Skeletal muscle tissue (tissue), 4 donors: ENCODE measurements around the gene ENO2. TPM values are rescaled to one million over a fixed set of nuclear protein-coding genes. Genes with fewer than 3 reads are reported as not detected.

Source experiments
- H3K27ac ChIP-seq: one replicate; pipeline ENCODE4 v1.7.0; 2013; ENCODE audit warnings: mild to moderate bottlenecking, low read depth, low read length, inconsistent platforms
- H3K27me3 ChIP-seq, 3 donors: one replicate each; pipeline ENCODE4 v1.7.0; 2013; ENCODE audit warnings: low read length in 3 of 3; ENCODE audit not compliant: control insufficient read depth in 3 of 3, insufficient read depth in 3 of 3
- H3K36me3 ChIP-seq, 3 donors: one replicate each; pipeline ENCODE4 v1.7.0; 2013; ENCODE audit warnings: low read length in 3 of 3; ENCODE audit not compliant: control insufficient read depth in 3 of 3, insufficient read depth in 3 of 3
- H3K4me1 ChIP-seq, 3 donors: one replicate each; pipeline ENCODE4 v1.7.0; 2013; ENCODE audit warnings: low read length in 3 of 3, mild to moderate bottlenecking in 3 of 3; ENCODE audit not compliant: control insufficient read depth in 3 of 3, insufficient read depth in 3 of 3
- H3K4me3 ChIP-seq, 3 donors: one replicate each; pipeline ENCODE4 v1.7.0; 2013; ENCODE audit warnings: low read length in 3 of 3
- H3K9ac ChIP-seq, 3 donors: one replicate each; pipeline ENCODE4 v1.7.0; 2013; ENCODE audit warnings: low read length in 3 of 3, mild to moderate bottlenecking in 3 of 3, moderate library complexity in 2 of 3, low read depth in 1 of 3
- H3K9me3 ChIP-seq, 3 donors: one replicate each; pipeline ENCODE4 v1.7.0; 2013; ENCODE audit warnings: low read length in 3 of 3; ENCODE audit not compliant: control insufficient read depth in 3 of 3
- total RNA-seq: library from RNA; depleted of rRNA; stranded (reverse); fragments of >200 nt; gene quantifications from one replicate; pipeline ENCODE4 v1.2.3, GENCODE V29; 2014
- donor health status: Osteomylitis.

Gene ENO2
- total RNA-seq, 1 donor from 2014 or later: 2.6 TPM

DNA sequence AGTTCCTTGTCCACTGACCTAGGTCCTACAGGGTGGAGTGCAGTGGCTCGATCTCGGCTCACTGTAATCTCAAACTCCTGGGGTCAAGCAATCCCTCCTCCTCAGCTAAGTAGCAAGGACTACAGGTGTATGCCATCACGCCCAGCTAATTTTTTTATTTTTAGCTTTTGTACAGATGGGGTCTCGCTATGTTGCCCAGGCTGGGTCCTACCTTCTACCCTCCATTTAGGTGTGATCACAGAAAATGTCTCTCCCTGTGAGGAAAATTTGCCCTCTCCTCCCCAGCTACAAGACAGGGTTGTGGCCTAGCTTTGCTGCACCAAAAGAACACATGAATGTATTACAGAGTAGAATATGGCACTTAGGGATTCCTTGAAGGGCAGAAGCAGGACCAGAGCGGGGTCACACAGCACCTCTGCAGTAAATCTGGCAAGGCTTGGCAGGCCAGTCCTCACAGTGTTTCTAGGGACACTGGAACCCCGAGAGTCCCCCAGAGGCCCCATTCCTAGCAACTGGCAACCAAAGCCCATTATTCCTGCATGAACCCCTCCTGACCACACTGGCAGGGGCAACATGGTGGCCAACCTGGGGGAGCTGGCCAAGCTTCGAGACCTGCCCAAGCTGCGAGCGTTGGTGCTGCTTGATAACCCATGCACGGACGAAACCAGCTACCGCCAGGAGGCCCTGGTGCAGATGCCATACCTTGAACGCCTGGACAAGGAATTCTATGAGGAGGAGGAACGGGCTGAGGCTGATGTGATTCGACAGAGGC is 2.0 kb upstream of the ENO2 start:
- H3K4me1 ChIP-seq: peaks cover 9 to 14% (median 13%) of the 10 kb centered on the region in 3 donors

DNA sequence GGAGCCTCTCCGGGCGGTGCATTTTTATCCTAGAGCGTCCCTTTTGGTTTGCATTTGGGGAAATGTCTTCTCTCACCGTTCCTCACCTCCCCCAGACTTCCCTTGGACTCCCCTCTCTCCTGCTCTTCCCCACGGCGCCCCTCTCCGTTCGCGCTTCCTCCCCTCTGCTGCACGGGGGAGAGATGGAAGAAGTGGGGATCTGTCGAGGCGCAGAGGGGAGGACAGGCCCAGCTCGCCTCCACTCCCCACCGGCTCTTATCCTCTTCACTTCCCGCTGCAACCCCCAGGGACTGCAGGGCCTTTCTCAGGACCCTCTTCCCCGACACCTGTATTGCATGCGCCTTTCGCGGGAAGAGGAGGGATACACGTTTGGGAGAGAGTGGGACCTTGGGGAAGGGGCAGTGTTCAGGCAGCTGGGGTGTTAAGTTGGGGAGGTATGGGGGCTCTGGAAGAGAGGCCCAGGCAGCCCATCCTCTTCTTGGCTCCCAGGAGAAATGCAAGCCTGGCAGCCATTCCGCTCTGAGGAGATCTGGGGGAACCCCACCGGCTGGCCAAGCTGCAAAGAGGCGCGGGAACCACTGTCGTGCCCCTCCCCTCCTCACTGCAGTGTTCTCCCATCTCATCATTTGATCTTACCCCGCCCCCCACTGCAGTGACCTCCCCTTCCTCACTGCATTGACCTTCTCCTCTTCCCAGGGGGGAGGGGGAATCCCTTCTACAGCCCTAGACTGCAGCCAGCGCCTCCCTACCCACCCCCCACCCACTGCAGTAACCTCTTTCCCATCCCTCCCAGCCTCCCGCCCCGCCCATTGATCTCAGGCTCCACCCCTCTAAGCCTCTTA is 788 bp downstream of the ENO2 start:
- peak overlapping the region; percentile 70 to 73 (median 71) for H3K4me3 ChIP-seq
- no peaks in the 10 kb centered on the region for H3K9me3 ChIP-seq
- H3K36me3 ChIP-seq: peaks cover 0 to 4% (median 2%) of the 10 kb centered on the region in 3 donors
- peak overlapping the region; percentile 5 to 76 (median 64) for H3K9ac ChIP-seq
- peaks cover 9 to 14% (median 13%) of the 10 kb centered on the region in 3 donors for H3K4me1 ChIP-seq
- H3K27ac ChIP-seq: peak overlapping the region; percentile 64
- H3K27me3 ChIP-seq: peaks cover 12 to 27% (median 23%) of the 10 kb centered on the region in 3 donors

More for the DNA sequence above, 2.0 kb upstream of the ENO2 start:
- Histone ChIP-seq H3K9me3 (no peaks in the 10 kb centered on the region), H3K27me3 (peaks cover 12 to 27% (median 23%) of the 10 kb centered on the region in 3 donors), H3K4me3 (no peak overlapping the region), H3K27ac (no peak overlapping the region), H3K36me3 (peaks cover 0 to 3% (median 1%) of the 10 kb centered on the region in 3 donors), H3K9ac (no peak overlapping the region)

DNA sequence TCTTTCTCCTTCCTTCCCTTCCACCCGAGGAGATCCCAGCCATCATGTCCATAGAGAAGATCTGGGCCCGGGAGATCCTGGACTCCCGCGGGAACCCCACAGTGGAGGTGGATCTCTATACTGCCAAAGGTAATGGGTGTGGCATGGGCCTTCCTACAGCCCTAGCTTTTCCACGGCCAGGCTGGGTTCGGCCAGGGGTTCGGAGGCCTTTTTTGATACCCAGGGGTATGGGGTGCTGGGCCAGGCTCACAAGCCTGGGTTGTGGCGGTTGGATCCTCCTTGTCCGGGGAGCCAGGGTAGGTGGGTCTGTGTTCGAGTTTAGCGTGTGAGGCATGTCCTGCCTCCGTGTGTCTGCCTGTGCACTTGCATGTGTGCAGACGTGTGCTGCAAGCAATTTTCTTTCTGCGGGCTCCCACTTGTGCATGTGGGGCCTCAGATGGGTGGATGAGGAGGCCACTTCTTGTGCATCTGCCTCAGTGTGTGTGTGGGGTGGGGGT is 1.5 kb downstream of the ENO2 start:
- Histone ChIP-seq H3K4me1 (peaks cover 9 to 14% (median 13%) of the 10 kb centered on the region in 3 donors), H3K9ac (no peak overlapping the region), H3K36me3 (peaks cover 0 to 4% (median 2%) of the 10 kb centered on the region in 3 donors), H3K27ac (no peak overlapping the region), H3K4me3 (no peak overlapping the region), H3K27me3 (peaks cover 12 to 27% (median 23%) of the 10 kb centered on the region in 3 donors), H3K9me3 (no peaks in the 10 kb centered on the region)

DNA sequence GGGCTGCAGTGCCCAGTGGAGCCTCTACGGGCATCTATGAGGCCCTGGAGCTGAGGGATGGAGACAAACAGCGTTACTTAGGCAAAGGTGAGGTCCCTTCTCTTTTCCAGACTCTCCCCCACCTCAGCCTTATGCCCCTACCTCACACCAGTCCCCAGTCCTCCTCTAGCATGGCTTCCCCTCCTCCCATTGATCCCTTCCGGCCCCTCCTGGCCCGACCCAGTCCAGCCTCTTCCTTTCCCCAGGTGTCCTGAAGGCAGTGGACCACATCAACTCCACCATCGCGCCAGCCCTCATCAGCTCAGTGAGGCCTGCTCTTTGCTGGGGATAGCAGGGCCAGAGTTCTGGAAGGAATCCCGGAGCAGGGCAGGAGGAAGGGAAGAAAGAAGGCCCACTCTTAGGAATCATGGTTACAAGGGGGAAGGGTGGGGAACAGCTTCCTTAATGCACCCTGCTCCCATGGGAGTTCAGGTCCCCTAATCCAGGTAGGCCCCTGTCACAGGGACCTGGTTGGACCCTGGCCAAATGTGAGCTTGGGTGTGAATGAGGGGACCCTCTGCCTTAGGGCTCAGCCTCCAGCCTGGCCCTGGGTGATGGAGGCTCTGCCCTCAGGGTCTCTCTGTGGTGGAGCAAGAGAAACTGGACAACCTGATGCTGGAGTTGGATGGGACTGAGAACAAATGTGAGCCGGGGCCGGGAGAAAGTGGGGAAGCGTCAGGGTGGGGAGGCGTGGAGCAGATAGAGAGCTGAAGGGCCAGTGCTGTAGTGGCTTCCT is 2.2 kb downstream of the ENO2 start:
- Histone ChIP-seq H3K9ac (no peak overlapping the region), H3K4me3 (no peak overlapping the region), H3K36me3 (peaks cover 0 to 5% (median 2%) of the 10 kb centered on the region in 3 donors), H3K27ac (no peak overlapping the region), H3K27me3 (peaks cover 12 to 27% (median 23%) of the 10 kb centered on the region in 3 donors), H3K4me1 (peaks cover 9 to 14% (median 13%) of the 10 kb centered on the region in 3 donors), H3K9me3 (no peaks in the 10 kb centered on the region)

DNA sequence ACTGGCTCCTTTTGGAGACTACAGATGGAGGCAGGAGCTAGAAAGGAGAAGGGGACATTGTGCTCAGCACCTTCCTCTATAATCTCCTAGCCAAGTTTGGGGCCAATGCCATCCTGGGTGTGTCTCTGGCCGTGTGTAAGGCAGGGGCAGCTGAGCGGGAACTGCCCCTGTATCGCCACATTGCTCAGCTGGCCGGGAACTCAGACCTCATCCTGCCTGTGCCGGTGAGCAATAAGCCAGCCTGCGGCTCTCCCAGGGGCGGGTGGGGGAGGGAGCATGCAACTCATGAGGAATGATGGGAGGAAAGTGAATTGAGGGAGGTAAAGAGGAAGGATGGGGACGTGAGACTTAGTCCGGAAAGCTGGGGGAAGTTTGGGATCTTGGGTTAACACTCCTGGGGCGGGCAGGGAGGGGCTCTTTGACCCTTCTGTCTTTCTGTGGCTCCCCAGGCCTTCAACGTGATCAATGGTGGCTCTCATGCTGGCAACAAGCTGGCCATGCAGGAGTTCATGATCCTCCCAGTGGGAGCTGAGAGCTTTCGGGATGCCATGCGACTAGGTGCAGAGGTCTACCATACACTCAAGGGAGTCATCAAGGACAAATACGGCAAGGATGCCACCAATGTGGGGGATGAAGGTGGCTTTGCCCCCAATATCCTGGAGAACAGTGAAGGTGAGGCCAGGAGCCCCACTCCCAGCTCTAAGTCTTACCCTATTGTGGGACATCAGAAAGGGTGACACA is 3.3 kb downstream of the ENO2 start:
- Histone ChIP-seq H3K36me3 (peaks cover 0 to 5% (median 2%) of the 10 kb centered on the region in 3 donors), H3K27ac (no peak overlapping the region), H3K27me3 (peaks cover 10 to 23% (median 19%) of the 10 kb centered on the region in 3 donors), H3K4me1 (peaks cover 9 to 14% (median 13%) of the 10 kb centered on the region in 3 donors), H3K9ac (no peak overlapping the region), H3K4me3 (no peak overlapping the region), H3K9me3 (no peaks in the 10 kb centered on the region)

DNA sequence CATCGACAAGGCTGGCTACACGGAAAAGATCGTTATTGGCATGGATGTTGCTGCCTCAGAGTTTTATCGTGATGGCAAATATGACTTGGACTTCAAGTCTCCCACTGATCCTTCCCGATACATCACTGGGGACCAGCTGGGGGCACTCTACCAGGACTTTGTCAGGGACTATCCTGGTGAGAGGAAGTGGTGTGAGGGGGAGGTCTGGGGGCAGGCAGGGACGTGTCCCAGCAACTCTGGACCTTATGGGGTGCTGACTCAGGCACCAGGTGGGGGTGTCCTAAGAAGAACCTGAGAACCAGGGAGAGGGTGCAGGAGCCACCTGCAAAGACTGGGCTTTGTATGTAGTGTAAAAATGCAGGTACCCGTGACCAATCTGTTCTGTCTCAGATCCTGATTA is 5.2 kb downstream of the ENO2 start:
- Histone ChIP-seq H3K27me3 (peaks cover 4 to 13% (median 9%) of the 10 kb centered on the region in 3 donors), H3K36me3 (peaks cover 0 to 5% (median 2%) of the 10 kb centered on the region in 3 donors), H3K27ac (no peak overlapping the region), H3K4me1 (peaks cover 15 to 20% (median 16%) of the 10 kb centered on the region in 3 donors), H3K9ac (no peak overlapping the region), H3K4me3 (no peak overlapping the region), H3K9me3 (no peaks in the 10 kb centered on the region)

DNA sequence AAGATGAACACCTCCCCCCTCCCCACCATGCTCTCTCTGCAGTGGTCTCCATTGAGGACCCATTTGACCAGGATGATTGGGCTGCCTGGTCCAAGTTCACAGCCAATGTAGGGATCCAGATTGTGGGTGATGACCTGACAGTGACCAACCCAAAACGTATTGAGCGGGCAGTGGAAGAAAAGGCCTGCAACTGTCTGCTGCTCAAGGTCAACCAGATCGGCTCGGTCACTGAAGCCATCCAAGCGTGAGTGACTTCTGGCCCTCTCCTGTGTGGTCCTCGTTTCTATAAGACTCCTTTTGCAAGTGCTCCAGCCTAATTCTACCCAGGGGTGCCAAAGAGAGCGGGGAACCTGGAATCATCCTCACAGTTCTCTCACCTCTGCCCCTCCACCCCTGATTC is 7.2 kb downstream of the ENO2 start:
- no peak overlapping the region for H3K4me3 ChIP-seq
- no peak overlapping the region for H3K9ac ChIP-seq
- H3K9me3 ChIP-seq: no peaks in the 10 kb centered on the region
- peaks cover 0 to 5% (median 2%) of the 10 kb centered on the region in 3 donors for H3K36me3 ChIP-seq
- no peak overlapping the region for H3K27ac ChIP-seq
- no peaks in the 10 kb centered on the region for H3K27me3 ChIP-seq
- H3K4me1 ChIP-seq: peaks cover 25 to 29% (median 27%) of the 10 kb centered on the region in 3 donors

DNA sequence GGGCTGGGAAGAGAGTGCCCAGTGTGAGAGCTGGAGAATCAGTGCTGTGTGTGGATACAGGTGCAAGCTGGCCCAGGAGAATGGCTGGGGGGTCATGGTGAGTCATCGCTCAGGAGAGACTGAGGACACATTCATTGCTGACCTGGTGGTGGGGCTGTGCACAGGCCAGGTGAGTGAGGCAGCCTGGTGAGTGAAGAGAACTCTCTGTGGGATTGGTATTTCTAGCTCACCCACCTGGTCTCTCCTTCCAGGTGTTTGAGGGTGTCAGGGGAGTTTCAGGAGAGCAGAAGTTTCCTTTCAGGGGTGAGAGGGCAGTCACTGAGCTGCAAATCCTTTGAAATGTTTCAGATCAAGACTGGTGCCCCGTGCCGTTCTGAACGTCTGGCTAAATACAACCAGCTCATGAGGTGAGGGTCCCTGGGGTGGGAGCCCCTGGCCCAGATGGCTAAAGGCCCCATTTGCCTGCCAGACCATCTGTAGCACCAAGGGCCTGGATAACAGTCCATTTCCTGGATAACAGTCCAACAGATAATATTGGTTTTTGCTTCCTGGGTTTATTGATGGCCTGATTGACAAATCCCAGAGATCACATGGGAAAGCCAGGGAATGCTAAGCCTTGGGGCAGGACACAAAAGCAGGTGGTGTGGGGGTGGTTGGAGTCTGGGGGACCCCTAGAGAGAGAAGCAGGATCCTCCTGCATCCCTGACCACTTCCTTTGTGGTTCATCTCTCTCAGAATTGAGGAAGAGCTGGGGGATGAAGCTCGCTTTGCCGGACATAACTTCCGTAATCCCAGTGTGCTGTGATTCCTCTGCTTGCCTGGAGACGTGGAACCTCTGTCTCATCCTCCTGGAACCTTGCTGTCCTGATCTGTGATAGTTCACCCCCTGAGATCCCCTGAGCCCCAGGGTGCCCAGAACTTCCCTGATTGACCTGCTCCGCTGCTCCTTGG is 7.9 kb downstream of the ENO2 start:
- H3K4me3 ChIP-seq: no peak overlapping the region
- H3K36me3 ChIP-seq: peaks cover 0 to 5% (median 2%) of the 10 kb centered on the region in 3 donors
- peaks cover 29 to 34% (median 32%) of the 10 kb centered on the region in 3 donors for H3K4me1 ChIP-seq
- no peaks in the 10 kb centered on the region for H3K27me3 ChIP-seq
- H3K9ac ChIP-seq: no peak overlapping the region
- H3K9me3 ChIP-seq: no peaks in the 10 kb centered on the region
- H3K27ac ChIP-seq: no peak overlapping the region
